Measurements from ENCODE around the gene RYK.

DNA sequence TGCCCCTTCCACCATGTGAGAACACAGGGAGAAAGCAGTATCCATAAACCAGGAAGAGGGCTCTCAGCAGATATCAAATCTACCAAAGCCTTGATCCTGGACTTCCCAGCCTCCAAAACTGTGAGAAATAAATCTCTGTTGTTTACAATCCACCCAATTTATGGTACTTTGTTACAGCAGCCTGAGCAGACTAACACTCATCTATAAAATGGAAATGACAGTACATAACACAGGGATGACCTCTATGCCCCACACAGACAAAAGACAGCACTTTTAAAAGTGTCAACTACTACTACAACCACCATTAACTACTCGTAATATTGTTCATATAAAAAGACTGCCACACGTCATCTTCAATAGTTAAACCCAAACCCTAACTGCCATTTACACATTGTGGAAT lies 5.7 kb downstream of the RYK start:
- TF ChIP-seq, protein P1, sequence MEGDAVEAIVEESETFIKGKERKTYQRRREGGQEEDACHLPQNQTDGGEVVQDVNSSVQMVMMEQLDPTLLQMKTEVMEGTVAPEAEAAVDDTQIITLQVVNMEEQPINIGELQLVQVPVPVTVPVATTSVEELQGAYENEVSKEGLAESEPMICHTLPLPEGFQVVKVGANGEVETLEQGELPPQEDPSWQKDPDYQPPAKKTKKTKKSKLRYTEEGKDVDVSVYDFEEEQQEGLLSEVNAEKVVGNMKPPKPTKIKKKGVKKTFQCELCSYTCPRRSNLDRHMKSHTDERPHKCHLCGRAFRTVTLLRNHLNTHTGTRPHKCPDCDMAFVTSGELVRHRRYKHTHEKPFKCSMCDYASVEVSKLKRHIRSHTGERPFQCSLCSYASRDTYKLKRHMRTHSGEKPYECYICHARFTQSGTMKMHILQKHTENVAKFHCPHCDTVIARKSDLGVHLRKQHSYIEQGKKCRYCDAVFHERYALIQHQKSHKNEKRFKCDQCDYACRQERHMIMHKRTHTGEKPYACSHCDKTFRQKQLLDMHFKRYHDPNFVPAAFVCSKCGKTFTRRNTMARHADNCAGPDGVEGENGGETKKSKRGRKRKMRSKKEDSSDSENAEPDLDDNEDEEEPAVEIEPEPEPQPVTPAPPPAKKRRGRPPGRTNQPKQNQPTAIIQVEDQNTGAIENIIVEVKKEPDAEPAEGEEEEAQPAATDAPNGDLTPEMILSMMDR (IDR thresholded peaks at IDR 0.05; ENCODE audit: borderline replicate concordance, extremely low read depth, low read length, poor library complexity, severe bottlenecking) = no peak
- TF ChIP-seq EZH2 (IDR thresholded peaks at IDR 0.05; ENCODE audit: borderline replicate concordance, low read depth, low read length, severe bottlenecking) = no peak
